Measurements from ENCODE around the gene PTPRQ.

PTPRQ gene, protein sequence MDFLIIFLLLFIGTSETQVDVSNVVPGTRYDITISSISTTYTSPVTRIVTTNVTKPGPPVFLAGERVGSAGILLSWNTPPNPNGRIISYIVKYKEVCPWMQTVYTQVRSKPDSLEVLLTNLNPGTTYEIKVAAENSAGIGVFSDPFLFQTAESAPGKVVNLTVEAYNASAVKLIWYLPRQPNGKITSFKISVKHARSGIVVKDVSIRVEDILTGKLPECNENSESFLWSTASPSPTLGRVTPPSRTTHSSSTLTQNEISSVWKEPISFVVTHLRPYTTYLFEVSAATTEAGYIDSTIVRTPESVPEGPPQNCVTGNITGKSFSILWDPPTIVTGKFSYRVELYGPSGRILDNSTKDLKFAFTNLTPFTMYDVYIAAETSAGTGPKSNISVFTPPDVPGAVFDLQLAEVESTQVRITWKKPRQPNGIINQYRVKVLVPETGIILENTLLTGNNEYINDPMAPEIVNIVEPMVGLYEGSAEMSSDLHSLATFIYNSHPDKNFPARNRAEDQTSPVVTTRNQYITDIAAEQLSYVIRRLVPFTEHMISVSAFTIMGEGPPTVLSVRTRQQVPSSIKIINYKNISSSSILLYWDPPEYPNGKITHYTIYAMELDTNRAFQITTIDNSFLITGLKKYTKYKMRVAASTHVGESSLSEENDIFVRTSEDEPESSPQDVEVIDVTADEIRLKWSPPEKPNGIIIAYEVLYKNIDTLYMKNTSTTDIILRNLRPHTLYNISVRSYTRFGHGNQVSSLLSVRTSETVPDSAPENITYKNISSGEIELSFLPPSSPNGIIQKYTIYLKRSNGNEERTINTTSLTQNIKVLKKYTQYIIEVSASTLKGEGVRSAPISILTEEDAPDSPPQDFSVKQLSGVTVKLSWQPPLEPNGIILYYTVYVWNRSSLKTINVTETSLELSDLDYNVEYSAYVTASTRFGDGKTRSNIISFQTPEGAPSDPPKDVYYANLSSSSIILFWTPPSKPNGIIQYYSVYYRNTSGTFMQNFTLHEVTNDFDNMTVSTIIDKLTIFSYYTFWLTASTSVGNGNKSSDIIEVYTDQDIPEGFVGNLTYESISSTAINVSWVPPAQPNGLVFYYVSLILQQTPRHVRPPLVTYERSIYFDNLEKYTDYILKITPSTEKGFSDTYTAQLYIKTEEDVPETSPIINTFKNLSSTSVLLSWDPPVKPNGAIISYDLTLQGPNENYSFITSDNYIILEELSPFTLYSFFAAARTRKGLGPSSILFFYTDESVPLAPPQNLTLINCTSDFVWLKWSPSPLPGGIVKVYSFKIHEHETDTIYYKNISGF (N-terminal part only)

DNA sequence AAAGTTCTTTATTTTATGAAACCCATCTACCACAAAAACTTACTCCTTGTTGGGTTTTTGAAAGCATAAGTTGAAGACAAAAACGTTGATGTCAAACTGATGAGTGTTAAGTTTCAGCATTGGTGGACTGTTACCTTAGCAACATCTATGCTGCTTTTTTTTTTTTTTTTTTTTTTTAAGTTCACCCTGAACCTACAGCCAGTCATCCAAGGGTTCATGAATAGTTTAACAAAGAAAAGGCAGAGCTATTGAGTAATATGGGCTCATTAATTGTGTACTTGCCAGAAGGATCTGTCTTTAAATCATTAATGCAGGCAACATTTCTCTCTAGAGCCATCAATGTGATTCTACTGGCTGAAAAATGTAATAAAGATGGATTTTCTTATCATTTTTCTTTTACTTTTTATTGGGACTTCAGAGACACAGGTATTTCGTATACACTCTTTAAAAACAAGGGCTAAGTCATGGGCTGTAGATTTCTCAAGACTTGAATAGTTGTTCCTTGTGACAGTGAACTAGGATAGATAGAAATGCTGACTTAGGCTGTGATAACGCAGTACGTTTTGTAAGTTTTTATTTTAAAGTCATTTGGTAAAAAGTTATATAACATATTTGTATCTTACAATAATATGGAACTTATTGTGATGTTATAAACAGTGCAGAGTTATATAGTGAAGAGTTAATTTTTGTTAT, at the start of gene PTPRQ:
TSS of gene PTPRQ (plus strand) at position 262 of the 693 bp plus-strand sequence. CDS start at position 373, 111 bp downstream.
- DNase-seq: no peak
- ATAC-seq (ENCODE audit: insufficient read depth, low read depth): no peak
- H3K27ac ChIP-seq (ENCODE audit: low read length): no peak within 1 kb of the TSS
- H3K79me2 ChIP-seq (ENCODE audit: insufficient read depth, low read length): no peaks in the 10 kb centered on the region
- TF ChIP-seq, protein P1, sequence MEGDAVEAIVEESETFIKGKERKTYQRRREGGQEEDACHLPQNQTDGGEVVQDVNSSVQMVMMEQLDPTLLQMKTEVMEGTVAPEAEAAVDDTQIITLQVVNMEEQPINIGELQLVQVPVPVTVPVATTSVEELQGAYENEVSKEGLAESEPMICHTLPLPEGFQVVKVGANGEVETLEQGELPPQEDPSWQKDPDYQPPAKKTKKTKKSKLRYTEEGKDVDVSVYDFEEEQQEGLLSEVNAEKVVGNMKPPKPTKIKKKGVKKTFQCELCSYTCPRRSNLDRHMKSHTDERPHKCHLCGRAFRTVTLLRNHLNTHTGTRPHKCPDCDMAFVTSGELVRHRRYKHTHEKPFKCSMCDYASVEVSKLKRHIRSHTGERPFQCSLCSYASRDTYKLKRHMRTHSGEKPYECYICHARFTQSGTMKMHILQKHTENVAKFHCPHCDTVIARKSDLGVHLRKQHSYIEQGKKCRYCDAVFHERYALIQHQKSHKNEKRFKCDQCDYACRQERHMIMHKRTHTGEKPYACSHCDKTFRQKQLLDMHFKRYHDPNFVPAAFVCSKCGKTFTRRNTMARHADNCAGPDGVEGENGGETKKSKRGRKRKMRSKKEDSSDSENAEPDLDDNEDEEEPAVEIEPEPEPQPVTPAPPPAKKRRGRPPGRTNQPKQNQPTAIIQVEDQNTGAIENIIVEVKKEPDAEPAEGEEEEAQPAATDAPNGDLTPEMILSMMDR (IDR thresholded peaks at IDR 0.05; ENCODE audit: borderline replicate concordance, extremely low read depth, low read length, poor library complexity, severe bottlenecking): no peak
- TF ChIP-seq EZH2 (IDR thresholded peaks at IDR 0.05; ENCODE audit: borderline replicate concordance, low read depth, low read length, severe bottlenecking): no peak
- H3K9ac ChIP-seq (ENCODE audit: low read depth, low read length): no peak within 1 kb of the TSS
- H3K9me3 ChIP-seq (ENCODE audit: insufficient read depth, low read length, severe bottlenecking): no peaks in the 10 kb centered on the region
- no peak within 1 kb of the TSS for H3K4me3 ChIP-seq (ENCODE audit: low read depth in 1 of 2, low read length in 2 of 2)
- H3K36me3 ChIP-seq (ENCODE audit: insufficient read depth, low read length): no peaks in the 10 kb centered on the region
- no peak within 1 kb of the TSS for H3K4me2 ChIP-seq (ENCODE audit: insufficient read depth, low read length)
- H4K20me1 ChIP-seq (ENCODE audit: insufficient read depth, low read length): no peaks in the 10 kb centered on the region
- H2AFZ ChIP-seq (ENCODE audit: low read depth, low read length): no peak within 1 kb of the TSS
- H3K27me3 ChIP-seq (ENCODE audit: insufficient read depth, low read length, poor library complexity): no peaks in the 10 kb centered on the region
- no peaks in the 10 kb centered on the region for H3K4me1 ChIP-seq (ENCODE audit: insufficient read depth, low read length)

DNA sequence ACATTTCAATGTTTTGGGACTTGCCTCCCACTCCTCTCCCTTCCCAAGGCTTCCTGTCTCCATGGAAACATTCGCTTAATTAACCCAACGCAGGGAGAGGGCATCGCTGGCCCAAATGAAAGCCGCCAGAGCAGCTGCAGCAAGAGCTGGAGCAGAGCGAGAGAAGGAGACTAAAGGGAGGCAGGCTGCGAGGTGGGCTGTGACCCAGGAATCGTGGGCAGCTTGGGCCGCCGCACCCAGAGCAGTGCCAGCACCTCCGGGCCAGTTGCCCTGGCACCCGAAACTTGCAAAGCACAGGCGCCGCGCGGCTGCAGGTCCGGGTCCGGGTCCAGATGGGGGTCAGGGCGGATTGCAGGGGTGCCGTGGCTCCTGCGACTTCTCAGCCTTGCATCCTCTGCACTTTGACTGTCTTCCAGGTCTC, 43.5 kb upstream of the PTPRQ start:
- no peak overlapping the region for H3K9ac ChIP-seq (ENCODE audit: low read depth, low read length)
- no peak for ATAC-seq (ENCODE audit: insufficient read depth, low read depth)
- no peaks in the 10 kb centered on the region for H3K27me3 ChIP-seq (ENCODE audit: insufficient read depth, low read length, poor library complexity)
- DNase-seq: no peak
- no peak overlapping the region for H3K27ac ChIP-seq (ENCODE audit: low read length)
- no peaks in the 10 kb centered on the region for H3K9me3 ChIP-seq (ENCODE audit: insufficient read depth, low read length, severe bottlenecking)
- no peak overlapping the region for H2AFZ ChIP-seq (ENCODE audit: low read depth, low read length)
- H4K20me1 ChIP-seq (ENCODE audit: insufficient read depth, low read length): no peaks in the 10 kb centered on the region
- no peak overlapping the region for H3K4me3 ChIP-seq (ENCODE audit: low read depth in 1 of 2, low read length in 2 of 2)
- H3K4me1 ChIP-seq (ENCODE audit: insufficient read depth, low read length): no peaks in the 10 kb centered on the region
- no peaks in the 10 kb centered on the region for H3K79me2 ChIP-seq (ENCODE audit: insufficient read depth, low read length)
- no peaks in the 10 kb centered on the region for H3K36me3 ChIP-seq (ENCODE audit: insufficient read depth, low read length)
- TF ChIP-seq EZH2 (IDR thresholded peaks at IDR 0.05; ENCODE audit: borderline replicate concordance, low read depth, low read length, severe bottlenecking): no peak
- TF ChIP-seq, protein P1 (IDR thresholded peaks at IDR 0.05; ENCODE audit: borderline replicate concordance, extremely low read depth, low read length, poor library complexity, severe bottlenecking): no peak
- H3K4me2 ChIP-seq (ENCODE audit: insufficient read depth, low read length): no peak overlapping the region

DNA sequence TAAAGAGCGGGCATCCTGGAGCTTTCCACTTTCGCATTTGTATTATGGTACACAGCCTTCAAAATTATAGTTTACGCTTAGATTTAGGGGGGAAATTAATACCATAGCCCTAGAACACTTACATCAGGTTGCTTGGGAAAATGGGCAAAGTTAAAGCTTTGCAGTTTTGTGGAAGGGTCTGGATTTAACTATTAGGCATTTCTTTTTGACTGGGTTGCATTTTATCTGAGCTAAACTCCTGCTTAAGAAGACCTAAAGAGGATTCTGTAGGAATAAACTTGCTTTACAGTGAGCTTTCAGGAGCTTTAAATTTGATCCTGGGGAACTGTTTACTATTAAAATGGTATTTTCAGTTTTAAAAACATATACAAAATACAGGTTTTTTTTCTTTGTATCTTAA, 42.8 kb upstream of the PTPRQ start:
- Histone ChIP-seq H3K27ac (ENCODE audit: low read length) (no peak overlapping the region), H3K36me3 (ENCODE audit: insufficient read depth, low read length) (no peaks in the 10 kb centered on the region), H3K27me3 (ENCODE audit: insufficient read depth, low read length, poor library complexity) (no peaks in the 10 kb centered on the region), H4K20me1 (ENCODE audit: insufficient read depth, low read length) (no peaks in the 10 kb centered on the region), H3K79me2 (ENCODE audit: insufficient read depth, low read length) (no peaks in the 10 kb centered on the region), H3K9ac (ENCODE audit: low read depth, low read length) (no peak overlapping the region), H3K4me3 (ENCODE audit: low read depth in 1 of 2, low read length in 2 of 2) (no peak overlapping the region), H3K4me1 (ENCODE audit: insufficient read depth, low read length) (no peaks in the 10 kb centered on the region), H3K4me2 (ENCODE audit: insufficient read depth, low read length) (no peak overlapping the region), H2AFZ (ENCODE audit: low read depth, low read length) (no peak overlapping the region), H3K9me3 (ENCODE audit: insufficient read depth, low read length, severe bottlenecking) (no peaks in the 10 kb centered on the region)
- DNase-seq (no peak), ATAC-seq (ENCODE audit: insufficient read depth, low read depth) (no peak)
- no peak for TF ChIP-seq EZH2 (IDR thresholded peaks at IDR 0.05; ENCODE audit: borderline replicate concordance, low read depth, low read length, severe bottlenecking)
- TF ChIP-seq, protein P1 (IDR thresholded peaks at IDR 0.05; ENCODE audit: borderline replicate concordance, extremely low read depth, low read length, poor library complexity, severe bottlenecking): no peak

Measured in DND-41 (cell line).